PC-9 (cell line): ENCODE data around the gene ENAH.

Experiments
- EZH2 ChIP-seq: fragments of 200-600 bp; sonication (generic); IDR thresholded peaks from 2 replicates; pipeline ENCODE4 v1.8.0; 2017; ENCODE audit warnings: antibody characterized with exemption, low read depth
- TF ChIP-seq, protein P1 (sequence below): fragments of 200-600 bp; sonication (generic); conservative IDR thresholded peaks from 2 replicates; pipeline ENCODE4 v1.6.1; 2017; ENCODE audit warnings: mixed run types, antibody characterized with exemption, mild to moderate bottlenecking, moderate library complexity

DNA sequence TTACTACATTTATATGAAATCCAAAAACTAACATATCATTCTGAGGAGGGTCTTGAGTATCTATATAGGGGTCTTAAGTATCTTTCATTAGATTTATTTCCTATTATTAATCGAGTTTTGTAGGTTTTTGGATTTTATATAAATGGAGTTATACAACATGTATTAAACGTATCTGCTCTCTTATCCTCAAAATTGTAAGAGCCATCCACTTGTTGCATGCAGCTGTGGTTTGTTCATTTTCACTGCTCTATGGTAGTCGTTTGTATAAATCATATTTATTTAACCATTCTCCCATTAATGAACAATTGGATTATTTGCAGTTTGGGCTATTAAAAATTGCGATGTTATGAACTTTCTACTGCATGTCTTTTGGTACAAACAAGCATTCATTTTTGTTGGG lies 97.1 kb downstream of the ENAH start:
- TF ChIP-seq, protein P1, sequence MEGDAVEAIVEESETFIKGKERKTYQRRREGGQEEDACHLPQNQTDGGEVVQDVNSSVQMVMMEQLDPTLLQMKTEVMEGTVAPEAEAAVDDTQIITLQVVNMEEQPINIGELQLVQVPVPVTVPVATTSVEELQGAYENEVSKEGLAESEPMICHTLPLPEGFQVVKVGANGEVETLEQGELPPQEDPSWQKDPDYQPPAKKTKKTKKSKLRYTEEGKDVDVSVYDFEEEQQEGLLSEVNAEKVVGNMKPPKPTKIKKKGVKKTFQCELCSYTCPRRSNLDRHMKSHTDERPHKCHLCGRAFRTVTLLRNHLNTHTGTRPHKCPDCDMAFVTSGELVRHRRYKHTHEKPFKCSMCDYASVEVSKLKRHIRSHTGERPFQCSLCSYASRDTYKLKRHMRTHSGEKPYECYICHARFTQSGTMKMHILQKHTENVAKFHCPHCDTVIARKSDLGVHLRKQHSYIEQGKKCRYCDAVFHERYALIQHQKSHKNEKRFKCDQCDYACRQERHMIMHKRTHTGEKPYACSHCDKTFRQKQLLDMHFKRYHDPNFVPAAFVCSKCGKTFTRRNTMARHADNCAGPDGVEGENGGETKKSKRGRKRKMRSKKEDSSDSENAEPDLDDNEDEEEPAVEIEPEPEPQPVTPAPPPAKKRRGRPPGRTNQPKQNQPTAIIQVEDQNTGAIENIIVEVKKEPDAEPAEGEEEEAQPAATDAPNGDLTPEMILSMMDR = no peak
- no peak for TF ChIP-seq EZH2
